ENCODE data around the gene POTEM. TPM values are rescaled to one million over a fixed set of nuclear protein-coding genes. Genes with fewer than 3 reads are reported as not detected.
"Not testable (repeated sequence)": the region's sequence is repeated elsewhere in the genome, so short reads cannot be mapped to it uniquely, and the experiment has no call there.

POTEM gene
- total RNA-seq (2022) (not detected in 2 replicates), Bru-seq, nascent RNA (not detected), BruChase-seq, experiment 1, labeled RNA remaining after a 6-hour chase (not detected), BruChase-seq, experiment 2, labeled RNA remaining after a 2-hour chase (not detected)
- long read RNA-seq = 0 reads

DNA sequence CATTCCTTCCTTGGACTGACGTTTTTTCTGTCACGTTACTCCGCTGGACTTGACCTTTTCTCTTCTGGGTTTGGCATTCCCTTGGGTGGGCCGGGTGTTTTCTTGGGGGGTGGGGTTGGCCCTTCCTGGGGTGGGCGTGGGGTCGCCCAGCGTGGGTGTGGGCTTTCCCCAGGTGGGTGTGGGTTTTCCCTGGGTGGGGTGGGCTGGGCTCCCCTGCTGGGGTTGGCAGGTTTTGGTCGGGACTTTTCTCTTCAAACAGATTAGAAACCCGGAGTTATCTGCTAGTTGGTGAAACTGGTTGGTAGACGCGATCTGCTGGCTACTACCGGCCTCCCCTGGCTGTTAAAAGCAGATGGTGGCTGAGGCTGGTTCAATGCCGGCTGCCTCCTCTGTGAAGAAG, at the start of gene POTEM:
Gene POTEM, plus strand, starts transcription at position 301 of the 400 bp plus-strand sequence. Its CDS starts 52 bp downstream, at position 353.
- DNase-seq; CTCF ChIA-PET; BruUV-seq (replicated peaks); H3K4me1 Mint-ChIP-seq (ENCODE audit: low read depth, unreplicated experiment); H3K4me3 Mint-ChIP-seq (ENCODE audit: low read depth, unreplicated experiment); intact Hi-C loops (cut with micrococcal nuclease; ENCODE audit: unreplicated experiment); H3K9me3 Mint-ChIP-seq (ENCODE audit: low read depth, unreplicated experiment); H3K36me3 Mint-ChIP-seq (ENCODE audit: insufficient read depth, unreplicated experiment); H3K27ac Mint-ChIP-seq (ENCODE audit: unreplicated experiment); H3K27me3 Mint-ChIP-seq (ENCODE audit: unreplicated experiment): not testable (repeated sequence)

DNA sequence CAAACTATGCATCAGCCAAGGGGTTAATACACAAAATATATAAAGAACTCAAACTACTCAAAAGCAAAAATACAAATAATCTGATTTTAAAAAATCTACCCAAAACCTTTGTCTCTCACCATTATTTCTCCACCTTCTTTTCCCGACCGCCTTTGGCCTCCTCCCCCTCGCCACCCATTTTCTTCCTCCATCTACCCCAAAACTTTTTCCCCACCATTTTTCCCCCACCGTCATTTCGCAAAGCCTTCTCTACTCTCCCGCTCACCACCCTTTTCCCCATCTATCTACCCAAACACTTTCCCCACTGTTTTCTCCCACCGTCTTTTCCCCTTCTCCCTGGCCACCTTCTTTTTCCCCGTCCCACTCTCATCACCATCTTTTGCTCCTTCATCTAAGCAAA, 48.9 kb upstream of the POTEM start:
- H3K4me3 Mint-ChIP-seq (ENCODE audit: low read depth, unreplicated experiment); H3K36me3 Mint-ChIP-seq (ENCODE audit: insufficient read depth, unreplicated experiment); H3K9me3 Mint-ChIP-seq (ENCODE audit: low read depth, unreplicated experiment); BruUV-seq (replicated peaks); H3K27me3 Mint-ChIP-seq (ENCODE audit: unreplicated experiment); intact Hi-C loops (cut with micrococcal nuclease; ENCODE audit: unreplicated experiment); H3K4me1 Mint-ChIP-seq (ENCODE audit: low read depth, unreplicated experiment); H3K27ac Mint-ChIP-seq (ENCODE audit: unreplicated experiment); CTCF ChIA-PET; DNase-seq: not testable (repeated sequence)

DNA sequence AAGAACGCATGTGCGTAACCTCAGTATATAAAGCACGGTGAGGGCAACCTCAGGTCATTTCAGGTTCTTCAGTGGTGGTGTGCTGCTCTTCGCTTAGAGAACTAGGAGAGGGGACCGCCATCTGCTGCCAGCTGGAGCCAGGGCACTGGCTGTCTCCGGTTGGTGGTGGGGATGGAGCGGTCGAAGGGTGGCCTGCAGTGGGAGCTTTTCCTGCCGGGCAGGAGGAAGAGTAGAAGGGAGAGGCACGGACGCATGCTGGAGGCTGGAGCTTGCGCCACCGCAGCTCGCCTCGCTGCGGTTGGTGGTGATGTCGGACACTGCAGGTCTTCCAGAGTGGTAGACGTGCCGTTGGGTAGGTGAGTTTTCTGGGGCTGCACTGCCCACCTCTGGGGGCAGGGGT, 47.2 kb upstream of the POTEM start:
- H3K27ac Mint-ChIP-seq (ENCODE audit: unreplicated experiment); H3K4me3 Mint-ChIP-seq (ENCODE audit: low read depth, unreplicated experiment); H3K27me3 Mint-ChIP-seq (ENCODE audit: unreplicated experiment); DNase-seq; H3K4me1 Mint-ChIP-seq (ENCODE audit: low read depth, unreplicated experiment); intact Hi-C loops (cut with micrococcal nuclease; ENCODE audit: unreplicated experiment); BruUV-seq (replicated peaks); H3K36me3 Mint-ChIP-seq (ENCODE audit: insufficient read depth, unreplicated experiment); H3K9me3 Mint-ChIP-seq (ENCODE audit: low read depth, unreplicated experiment); CTCF ChIA-PET: not testable (repeated sequence)

DNA sequence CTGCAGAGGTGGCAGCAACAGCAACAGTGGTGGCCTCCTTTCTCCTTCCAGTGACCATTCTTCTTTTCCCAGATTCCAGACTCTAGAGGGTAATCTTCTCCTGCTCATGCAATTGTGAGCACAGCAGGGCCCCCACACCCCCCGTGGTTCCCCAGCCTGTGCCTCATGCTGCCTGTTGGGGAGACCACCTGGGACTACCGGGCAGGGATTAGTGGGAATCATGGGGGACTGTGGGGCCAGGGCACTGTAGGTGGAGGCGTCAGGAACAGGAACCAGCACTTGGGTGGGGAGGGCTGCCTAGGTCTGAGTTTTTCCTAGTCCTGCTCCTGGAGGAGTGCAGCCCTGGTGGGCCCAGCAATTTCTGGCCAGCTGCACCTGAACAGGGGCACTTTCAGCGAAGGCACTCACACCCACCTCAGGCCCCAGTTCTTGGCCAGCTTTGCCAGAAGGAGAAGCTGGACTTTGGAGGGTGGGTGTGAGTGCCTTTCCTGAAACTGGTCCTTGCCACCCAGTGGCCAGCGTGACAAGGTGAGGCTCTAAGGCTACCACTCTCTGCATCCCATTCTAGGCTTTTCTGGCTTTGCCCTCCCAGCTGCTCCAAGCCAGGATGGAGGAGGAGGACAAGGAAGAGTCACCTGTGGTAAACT, 46.1 kb upstream of the POTEM start:
- CTCF ChIA-PET = not testable (repeated sequence)

DNA sequence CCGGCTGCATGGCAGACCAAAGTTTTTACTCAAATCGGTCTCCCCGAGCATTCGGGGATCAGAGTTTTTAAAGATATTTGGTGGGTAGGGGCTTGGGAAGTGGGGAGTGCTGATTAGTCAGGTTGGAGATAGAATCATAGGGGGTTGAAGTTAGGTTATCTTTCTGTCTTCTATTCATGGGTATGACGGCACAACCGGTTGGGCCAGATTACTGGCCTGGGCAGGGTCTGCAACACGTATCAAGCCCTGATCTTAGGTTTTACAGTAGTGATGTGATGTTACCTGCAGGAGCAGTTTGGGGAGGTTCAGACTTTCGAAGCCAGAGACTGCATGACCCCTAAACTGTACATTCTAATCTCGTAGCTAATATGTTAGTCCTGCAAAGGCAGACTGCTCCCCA, 30.4 kb upstream of the POTEM start:
- H3K4me3 Mint-ChIP-seq (ENCODE audit: low read depth, unreplicated experiment); H3K9me3 Mint-ChIP-seq (ENCODE audit: low read depth, unreplicated experiment); DNase-seq; H3K4me1 Mint-ChIP-seq (ENCODE audit: low read depth, unreplicated experiment); BruUV-seq (replicated peaks); intact Hi-C loops (cut with micrococcal nuclease; ENCODE audit: unreplicated experiment); H3K36me3 Mint-ChIP-seq (ENCODE audit: insufficient read depth, unreplicated experiment); H3K27me3 Mint-ChIP-seq (ENCODE audit: unreplicated experiment); H3K27ac Mint-ChIP-seq (ENCODE audit: unreplicated experiment); CTCF ChIA-PET: not testable (repeated sequence)

More for the DNA sequence above, 46.1 kb upstream of the POTEM start:
- BruUV-seq (replicated peaks); H3K9me3 Mint-ChIP-seq (ENCODE audit: low read depth, unreplicated experiment); H3K4me3 Mint-ChIP-seq (ENCODE audit: low read depth, unreplicated experiment); H3K4me1 Mint-ChIP-seq (ENCODE audit: low read depth, unreplicated experiment); DNase-seq; H3K36me3 Mint-ChIP-seq (ENCODE audit: insufficient read depth, unreplicated experiment); H3K27ac Mint-ChIP-seq (ENCODE audit: unreplicated experiment); H3K27me3 Mint-ChIP-seq (ENCODE audit: unreplicated experiment); intact Hi-C loops (cut with micrococcal nuclease; ENCODE audit: unreplicated experiment): not testable (repeated sequence)

DNA sequence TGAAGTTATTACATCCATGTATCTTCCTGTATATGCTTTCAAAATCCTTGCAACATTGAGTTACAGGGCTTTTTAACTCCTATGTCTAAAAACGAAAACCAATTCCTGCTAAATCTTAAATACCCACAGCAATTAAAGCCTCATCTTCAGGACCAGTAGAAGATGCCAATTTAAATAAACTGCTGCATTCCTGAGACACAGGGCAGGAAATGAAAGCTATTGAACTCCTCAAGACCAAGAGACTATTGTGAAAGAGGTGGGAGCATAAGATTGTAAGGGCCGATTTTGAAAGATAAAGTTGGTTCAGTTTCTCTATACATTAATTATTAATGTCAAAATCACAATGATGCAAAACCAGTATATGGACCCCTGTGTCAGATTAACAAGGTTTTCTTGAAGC, 28.5 kb upstream of the POTEM start:
- DNase-seq; H3K9me3 Mint-ChIP-seq (ENCODE audit: low read depth, unreplicated experiment); intact Hi-C loops (cut with micrococcal nuclease; ENCODE audit: unreplicated experiment); H3K4me3 Mint-ChIP-seq (ENCODE audit: low read depth, unreplicated experiment); H3K27ac Mint-ChIP-seq (ENCODE audit: unreplicated experiment); H3K27me3 Mint-ChIP-seq (ENCODE audit: unreplicated experiment); CTCF ChIA-PET; H3K36me3 Mint-ChIP-seq (ENCODE audit: insufficient read depth, unreplicated experiment); H3K4me1 Mint-ChIP-seq (ENCODE audit: low read depth, unreplicated experiment); BruUV-seq (replicated peaks): not testable (repeated sequence)

DNA sequence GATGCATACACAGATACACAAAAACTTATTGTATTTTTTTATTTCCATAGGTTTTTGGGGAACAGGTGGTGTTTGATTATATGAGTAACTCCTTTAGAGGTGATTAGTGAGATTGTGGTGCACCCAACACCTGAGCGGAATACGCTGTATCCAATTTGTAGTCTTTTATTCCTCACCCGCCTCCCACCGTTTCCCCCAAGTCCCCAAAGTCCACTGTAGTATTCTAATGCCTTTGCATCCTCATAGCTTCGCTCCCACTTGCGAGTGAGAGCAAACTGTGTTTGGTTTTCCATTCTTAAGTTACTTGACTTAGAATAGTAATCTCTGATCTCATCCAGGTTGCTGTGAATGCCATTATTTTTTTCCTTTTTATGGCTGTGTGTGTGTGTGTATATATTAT, 17.3 kb upstream of the POTEM start:
- H3K9me3 Mint-ChIP-seq (ENCODE audit: low read depth, unreplicated experiment); DNase-seq; intact Hi-C loops (cut with micrococcal nuclease; ENCODE audit: unreplicated experiment); BruUV-seq (replicated peaks); H3K4me1 Mint-ChIP-seq (ENCODE audit: low read depth, unreplicated experiment); H3K36me3 Mint-ChIP-seq (ENCODE audit: insufficient read depth, unreplicated experiment); H3K27ac Mint-ChIP-seq (ENCODE audit: unreplicated experiment); H3K4me3 Mint-ChIP-seq (ENCODE audit: low read depth, unreplicated experiment); CTCF ChIA-PET; H3K27me3 Mint-ChIP-seq (ENCODE audit: unreplicated experiment): not testable (repeated sequence)

DNA sequence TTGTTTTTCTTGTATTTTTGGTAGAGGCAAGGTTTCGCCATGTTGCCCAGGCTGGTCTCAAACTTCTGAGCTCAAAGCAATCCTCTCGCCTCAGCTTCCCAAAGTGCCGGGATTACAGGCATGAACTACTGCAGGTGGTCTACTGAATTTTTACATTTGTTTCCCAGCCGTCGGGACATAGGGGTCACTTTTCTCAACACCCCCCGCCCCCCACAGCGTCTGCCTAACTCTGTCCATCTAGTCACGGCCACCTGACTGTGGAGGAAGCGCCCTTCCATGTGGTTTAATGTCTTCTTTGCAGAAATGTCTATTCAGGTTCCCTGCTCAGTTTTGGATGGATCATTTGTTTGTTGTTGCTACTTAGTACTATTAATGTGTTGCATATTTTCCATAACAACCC, 14.1 kb upstream of the POTEM start:
- H3K27me3 Mint-ChIP-seq (ENCODE audit: unreplicated experiment); H3K4me3 Mint-ChIP-seq (ENCODE audit: low read depth, unreplicated experiment); BruUV-seq (replicated peaks); DNase-seq; H3K4me1 Mint-ChIP-seq (ENCODE audit: low read depth, unreplicated experiment); intact Hi-C loops (cut with micrococcal nuclease; ENCODE audit: unreplicated experiment); CTCF ChIA-PET; H3K9me3 Mint-ChIP-seq (ENCODE audit: low read depth, unreplicated experiment); H3K27ac Mint-ChIP-seq (ENCODE audit: unreplicated experiment); H3K36me3 Mint-ChIP-seq (ENCODE audit: insufficient read depth, unreplicated experiment): not testable (repeated sequence)

DNA sequence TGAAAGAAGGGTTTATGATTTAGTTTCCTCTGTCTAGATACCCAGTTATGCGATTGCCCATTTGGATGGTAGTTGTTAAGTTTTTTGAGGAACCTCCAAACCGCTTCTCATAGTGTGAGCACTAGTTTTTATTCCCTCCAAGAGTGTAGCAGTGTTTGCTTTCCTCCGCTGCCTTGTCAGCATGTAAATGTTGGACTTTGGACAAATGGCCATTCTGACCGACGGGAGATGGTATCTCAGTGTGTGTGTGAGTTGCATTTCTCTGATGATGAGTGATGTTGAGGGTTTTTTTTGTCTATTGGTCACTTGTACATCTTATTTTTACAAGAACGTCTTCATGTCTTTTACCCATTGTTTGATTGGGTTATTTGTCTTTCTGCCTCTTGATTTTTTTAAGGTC, 11.4 kb upstream of the POTEM start:
- H3K27ac Mint-ChIP-seq (ENCODE audit: unreplicated experiment); intact Hi-C loops (cut with micrococcal nuclease; ENCODE audit: unreplicated experiment); H3K9me3 Mint-ChIP-seq (ENCODE audit: low read depth, unreplicated experiment); CTCF ChIA-PET; H3K4me1 Mint-ChIP-seq (ENCODE audit: low read depth, unreplicated experiment); H3K27me3 Mint-ChIP-seq (ENCODE audit: unreplicated experiment); BruUV-seq (replicated peaks); H3K4me3 Mint-ChIP-seq (ENCODE audit: low read depth, unreplicated experiment); DNase-seq; H3K36me3 Mint-ChIP-seq (ENCODE audit: insufficient read depth, unreplicated experiment): not testable (repeated sequence)

DNA sequence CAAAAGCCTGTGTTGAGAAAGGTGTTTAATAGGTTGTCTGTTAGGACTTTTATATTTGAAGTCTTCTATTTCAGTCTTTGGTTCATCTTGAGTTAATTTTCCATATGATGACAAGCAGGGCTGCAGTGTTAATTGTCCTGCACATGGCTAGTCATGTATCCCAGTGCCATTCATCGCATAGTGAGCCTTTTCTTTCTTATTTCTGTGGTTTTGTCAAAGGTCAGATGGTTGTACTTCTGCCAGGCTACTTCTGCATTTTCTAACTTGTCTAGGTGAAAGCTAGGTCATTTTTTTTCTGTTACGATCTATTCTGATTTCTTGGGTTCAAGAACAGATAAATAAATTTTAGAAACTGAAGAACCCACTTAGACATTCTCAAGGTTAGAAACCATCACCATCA, 5.7 kb upstream of the POTEM start:
- H3K27ac Mint-ChIP-seq (ENCODE audit: unreplicated experiment); DNase-seq; H3K4me3 Mint-ChIP-seq (ENCODE audit: low read depth, unreplicated experiment); CTCF ChIA-PET; H3K36me3 Mint-ChIP-seq (ENCODE audit: insufficient read depth, unreplicated experiment); BruUV-seq (replicated peaks); H3K4me1 Mint-ChIP-seq (ENCODE audit: low read depth, unreplicated experiment); H3K27me3 Mint-ChIP-seq (ENCODE audit: unreplicated experiment); H3K9me3 Mint-ChIP-seq (ENCODE audit: low read depth, unreplicated experiment); intact Hi-C loops (cut with micrococcal nuclease; ENCODE audit: unreplicated experiment): not testable (repeated sequence)
